K562 (cell line): Measurements from ENCODE around the gene SLC6A6. TPM values are rescaled to one million over a fixed set of nuclear protein-coding genes. Genes with fewer than 3 reads are reported as not detected.

Source experiments
- ATAC-seq: fragments of 200-7000 bp; cut with Tn5 transposase; 3 replicates; pipeline ENCODE4 v1.9.1; 2020; ENCODE audit warnings: moderate library complexity
- BruUV-seq: library from RNA; stranded (reverse); fragments of 400-500 nt; replicated peaks from 2 replicates; lab custom pipeline; 2021; lab: Mats Ljungman, UMichigan
- CTCF ChIA-PET: fragments of 300-600 bp; formaldehyde crosslinking; extraction: SDS; loops from one replicate; lab custom pipeline; 2021; ENCODE audit warnings: low intra/inter-chr PET ratio; lab: Yijun Ruan, JAX
- POLR2A ChIA-PET: fragments of 300-600, 350-650 bp; sonication (Branson Sonifier 250); formaldehyde crosslinking; extraction: SDS; loops from one replicate; lab custom pipeline; 2021; ENCODE audit warnings: antibody characterized with exemption, inconsistent platforms; lab: Yijun Ruan, JAX
- DNase-seq, 4 experiments: peaks; one replicate each; pipeline versions ENCODE4 v3.0.0 to v3.0.0-alpha.2; 2011 to 2018; ENCODE audit warnings: low spot score in 3 of 4, mixed read lengths in 3 of 4; ENCODE audit errors: extremely low read depth in 1 of 4
- FAIRE-seq: peaks from 2 replicates; lab custom pipeline; 2011; peaks lifted over from hg19 to GRCh38; lab: Jason Lieb, UNC
- H2AFZ ChIP-seq: 2 replicates; pipeline ENCODE4 v1.6.0; 2011; ENCODE audit warnings: low read depth, low read length, control low read depth, inconsistent platforms
- H3K27ac ChIP-seq: fragments of 200-600 bp; 3 replicates; pipeline ENCODE4 v1.8.0; 2011; ENCODE audit warnings: low read depth, mild to moderate bottlenecking, control low read depth, inconsistent platforms, low read length, moderate library complexity, mixed read lengths; ENCODE audit errors: extremely low read depth
- H3K27me3 ChIP-seq, 2 experiments: fragments of 300-600 bp in 1 of 2; 2 replicates in 1 of 2; 3 replicates in 1 of 2; pipeline versions ENCODE4 v1.6.0 to v1.8.0; 2011; ENCODE audit warnings: inconsistent platforms in 2 of 2, low read length in 2 of 2, mild to moderate bottlenecking in 1 of 2, mixed read lengths in 1 of 2, moderate library complexity in 1 of 2; ENCODE audit not compliant: control insufficient read depth in 2 of 2, insufficient read depth in 2 of 2
- H3K36me3 ChIP-seq: fragments of 300-600 bp; 3 replicates; pipeline ENCODE4 v1.8.0; 2011; ENCODE audit warnings: mild to moderate bottlenecking, low read length, inconsistent platforms; ENCODE audit not compliant: control insufficient read depth, insufficient read depth
- H3K4me1 ChIP-seq, 2 experiments: fragments of 200-600 bp in 1 of 2; replicated peaks in 1 of 2; 2 replicates in 1 of 2; 3 replicates in 1 of 2; pipeline versions ENCODE4 v1.5.1 to v1.8.0; 2011; ENCODE audit warnings: inconsistent platforms in 2 of 2, low read length in 2 of 2, mild to moderate bottlenecking in 1 of 2, mixed read lengths in 1 of 2, moderate library complexity in 1 of 2; ENCODE audit not compliant: control insufficient read depth in 2 of 2, insufficient read depth in 2 of 2
- H3K4me2 ChIP-seq: 2 replicates; pipeline ENCODE4 v1.6.1; 2011; ENCODE audit warnings: low read length, control low read depth, inconsistent platforms, mixed read lengths; ENCODE audit not compliant: insufficient read depth
- H3K4me3 ChIP-seq: fragments of 200-600 bp; sonication (generic), shearing (Covaris generic); 2 replicates; pipeline ENCODE4 v1.5.1; 2016; ENCODE audit warnings: control low read depth, inconsistent platforms
- H3K79me2 ChIP-seq: fragments of 200-600 bp; 3 replicates; pipeline ENCODE4 v1.8.0; 2011; ENCODE audit warnings: low read length, inconsistent platforms; ENCODE audit not compliant: control insufficient read depth, insufficient read depth
- H3K9ac ChIP-seq, 2 experiments: 2 replicates each; pipeline versions ENCODE4 v1.6.0 to v1.6.1; 2011; ENCODE audit warnings: low read depth in 2 of 2, low read length in 2 of 2, control low read depth in 1 of 2, inconsistent platforms in 1 of 2, mild to moderate bottlenecking in 1 of 2, mixed read lengths in 1 of 2; ENCODE audit not compliant: insufficient read depth in 1 of 2
- H3K9me1 ChIP-seq: one replicate; pipeline ENCODE4 v1.6.0; 2011; ENCODE audit warnings: inconsistent platforms, mild to moderate bottlenecking, low read length, moderate library complexity; ENCODE audit not compliant: control insufficient read depth, insufficient read depth
- H3K9me3 ChIP-seq: replicated peaks from 2 replicates; pipeline ENCODE4 v1.5.1; 2011; ENCODE audit warnings: low read depth, low read length, inconsistent platforms; ENCODE audit not compliant: control insufficient read depth, insufficient read depth
- H4K20me1 ChIP-seq: replicated peaks from 2 replicates; pipeline ENCODE4 v1.6.1; 2011; ENCODE audit warnings: low read length, inconsistent platforms, mixed read lengths; ENCODE audit not compliant: control insufficient read depth, insufficient read depth
- ILF3 ChIP-seq: fragments of 450-650 bp; IDR thresholded peaks from 2 replicates; pipeline ENCODE4 v1.6.1; 2018; ENCODE audit warnings: antibody characterized with exemption, mild to moderate bottlenecking, moderate library complexity, borderline replicate concordance
- PPARD ChIP-seq: fragments of 250-450 bp; sonication (Bioruptor Pico); IDR thresholded peaks from 2 replicates; pipeline ENCODE4 v1.8.0; 2022; ENCODE audit warnings: inconsistent platforms, mild to moderate bottlenecking, moderate library complexity
- ZNF316 ChIP-seq: fragments of 450-650 bp; IDR thresholded peaks from 2 replicates; pipeline ENCODE4 v1.6.1; 2016
- WGBS: fragments of 100-300 bp; shearing (Covaris generic); methylation state at CpG from one replicate; pipeline ENCODE4 v1.1.6; 2016; ENCODE audit warnings: low coverage, mixed read lengths; ENCODE audit not compliant: insufficient coverage; ENCODE audit errors: missing lambda C conversion rate; 5-methylcytosine and 5-hydroxymethylcytosine counted together
- in situ Hi-C: fragments of 300-500 bp; cut with MboI; formaldehyde crosslinking; loops from 4 replicates; pipeline ENCODE4 v1.15.0; 2018; ENCODE audit warnings: inconsistent platforms, mixed read lengths
- intact Hi-C: fragments of 100-400 bp; cut with micrococcal nuclease; formaldehyde crosslinking; loops from 2 replicates; pipeline ENCODE4 v1.14.2; 2022
- polyA plus RNA-seq, 8 experiments: library from polyadenylated mRNA; depleted of rRNA in 4 of 8; stranded (reverse) in 5 of 8; unstranded in 3 of 8; fragments of >200 nt; fragmentation: Nextera tagmentation in 2 of 8; fragmentation: Illumina TruSeq in 1 of 8; extraction: Ambion mirVana in 2 of 8; extraction: Trizol in 1 of 8; gene quantifications; 2 replicates each; pipeline versions ENCODE4 v1.2.1 to v1.2.3, GENCODE V29; 2011 to 2014; ENCODE audit warnings: inconsistent platforms in 1 of 8, missing spikeins in 1 of 8
- total RNA-seq, 7 experiments: library from RNA; depleted of rRNA in 6 of 7; stranded (reverse); fragments of >200 nt in 6 of 7; fragmentation: Illumina TruSeq in 2 of 7; extraction: Trizol in 2 of 7; gene quantifications; 2 replicates each; pipeline versions ENCODE4 v1.2.1 to v1.2.3, GENCODE V29; 2011 to 2021; ENCODE audit warnings: low replicate concordance in 1 of 7
- TF ChIP-seq, protein P1 (sequence below): fragments of 450-650 bp; IDR thresholded peaks from 2 replicates; pipeline ENCODE4 v1.6.1; 2017; ENCODE audit warnings: antibody characterized with exemption, mild to moderate bottlenecking

The SLC6A6 gene
- total and polyA plus RNA-seq, 9 of the 15 experiments (the other 6 are each of a cell fraction or from before 2014, with no cell fraction given), result 12.3 to 203 (median 93.2) TPM

DNA sequence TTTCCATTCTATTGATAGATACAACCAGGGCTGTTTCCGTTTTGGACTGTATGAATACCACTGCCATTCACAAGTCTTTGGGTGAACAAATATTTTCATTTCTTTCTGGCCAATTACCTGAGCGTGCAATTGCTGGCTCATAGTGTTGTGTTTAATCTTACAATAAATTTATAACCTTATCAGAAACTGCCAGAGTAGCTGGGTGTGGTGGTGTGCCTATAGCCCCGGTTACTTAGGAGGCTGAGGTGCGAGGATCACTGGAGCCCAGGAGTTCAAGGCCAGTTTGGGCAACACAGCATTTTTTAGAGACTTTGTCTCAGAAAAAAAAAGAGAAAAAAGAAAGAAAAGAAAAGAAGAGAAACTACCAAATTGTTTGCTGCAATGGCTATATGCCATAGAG is 5.4 kb upstream of the SLC6A6 start:
- Histone ChIP-seq H3K4me2 (no peak overlapping the region), H2AFZ (peak overlapping the region; percentile 7; the same call in 1 of the 2 replicates), H3K9me1 (no peaks in the 10 kb centered on the region), H3K9me3 (no peaks in the 10 kb centered on the region), H4K20me1 (no peaks in the 10 kb centered on the region), H3K27me3 (no peaks in the 10 kb centered on the region), H3K9ac (no peak overlapping the region), H3K27ac (no peak overlapping the region), H3K4me1 (peaks cover 0 to 21% of the 10 kb centered on the region in 2 experiments; a peak in 3 of 5 replicates), H3K79me2 (no peaks in the 10 kb centered on the region; the same call in 2 of the 3 replicates), H3K4me3 (no peak overlapping the region), H3K36me3 (no peaks in the 10 kb centered on the region)
- 42% methylated on average over 4 of the region's 4 CpGs for WGBS
- no peak for TF ChIP-seq PPARD (CRISPR knock-in tag)
- TF ChIP-seq, protein P1, sequence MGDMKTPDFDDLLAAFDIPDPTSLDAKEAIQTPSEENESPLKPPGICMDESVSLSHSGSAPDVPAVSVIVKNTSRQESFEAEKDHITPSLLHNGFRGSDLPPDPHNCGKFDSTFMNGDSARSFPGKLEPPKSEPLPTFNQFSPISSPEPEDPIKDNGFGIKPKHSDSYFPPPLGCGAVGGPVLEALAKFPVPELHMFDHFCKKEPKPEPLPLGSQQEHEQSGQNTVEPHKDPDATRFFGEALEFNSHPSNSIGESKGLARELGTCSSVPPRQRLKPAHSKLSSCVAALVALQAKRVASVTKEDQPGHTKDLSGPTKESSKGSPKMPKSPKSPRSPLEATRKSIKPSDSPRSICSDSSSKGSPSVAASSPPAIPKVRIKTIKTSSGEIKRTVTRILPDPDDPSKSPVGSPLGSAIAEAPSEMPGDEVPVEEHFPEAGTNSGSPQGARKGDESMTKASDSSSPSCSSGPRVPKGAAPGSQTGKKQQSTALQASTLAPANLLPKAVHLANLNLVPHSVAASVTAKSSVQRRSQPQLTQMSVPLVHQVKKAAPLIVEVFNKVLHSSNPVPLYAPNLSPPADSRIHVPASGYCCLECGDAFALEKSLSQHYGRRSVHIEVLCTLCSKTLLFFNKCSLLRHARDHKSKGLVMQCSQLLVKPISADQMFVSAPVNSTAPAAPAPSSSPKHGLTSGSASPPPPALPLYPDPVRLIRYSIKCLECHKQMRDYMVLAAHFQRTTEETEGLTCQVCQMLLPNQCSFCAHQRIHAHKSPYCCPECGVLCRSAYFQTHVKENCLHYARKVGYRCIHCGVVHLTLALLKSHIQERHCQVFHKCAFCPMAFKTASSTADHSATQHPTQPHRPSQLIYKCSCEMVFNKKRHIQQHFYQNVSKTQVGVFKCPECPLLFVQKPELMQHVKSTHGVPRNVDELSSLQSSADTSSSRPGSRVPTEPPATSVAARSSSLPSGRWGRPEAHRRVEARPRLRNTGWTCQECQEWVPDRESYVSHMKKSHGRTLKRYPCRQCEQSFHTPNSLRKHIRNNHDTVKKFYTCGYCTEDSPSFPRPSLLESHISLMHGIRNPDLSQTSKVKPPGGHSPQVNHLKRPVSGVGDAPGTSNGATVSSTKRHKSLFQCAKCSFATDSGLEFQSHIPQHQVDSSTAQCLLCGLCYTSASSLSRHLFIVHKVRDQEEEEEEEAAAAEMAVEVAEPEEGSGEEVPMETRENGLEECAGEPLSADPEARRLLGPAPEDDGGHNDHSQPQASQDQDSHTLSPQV, result no peak
- no peak for TF ChIP-seq ILF3
- TF ChIP-seq ZNF316, result peak; percentile 45
- DNase-seq, result no peak
- no peak for FAIRE-seq
- CTCF ChIA-PET, result no interaction called here
- in situ Hi-C loops (no loop called here), intact Hi-C loops (no loop called here)
- POLR2A ChIA-PET, result interaction anchor here (0.7 kb wide), 1 partner anchor 42 kb away, joined by 3 read pairs; no protein-coding TSS in a partner anchor
- BruUV-seq, result no TSS peak
- ATAC-seq, result no peak
